HG02840 (cell line): ENCODE results near the gene SRA1.

Source experiments
- ATAC-seq: cut with Tn5 transposase; IDR thresholded peaks from one replicate; pipeline ENCODE4 v1.9.1; 2021; ENCODE audit warnings: mild to moderate bottlenecking, moderate library complexity, moderate number of reproducible peaks; ENCODE audit not compliant: unreplicated experiment, low FRiP score

The SRA1 gene

GRCh38 chr5:140551872-140552271, 5.4 kb downstream of the SRA1 start:
- ATAC-seq: no peak

- no peak for ATAC-seq
Measured at GRCh38 chr5:140550147-140551079, 6.9 kb downstream of the SRA1 start.

GRCh38 chr5:140549237-140550144, 7.8 kb downstream of the SRA1 start:
- no peak for ATAC-seq

- ATAC-seq: no peak
Measured at GRCh38 chr5:140548791-140549190, 8.5 kb downstream of the SRA1 start.

- ATAC-seq: no peak
Measured at GRCh38 chr5:140548300-140548688, 9.0 kb downstream of the SRA1 start.

GRCh38 chr5:140547508-140548299, 9.6 kb downstream of the SRA1 start, which contains the start of gene EIF4EBP3:
Gene EIF4EBP3, plus strand, starts transcription at chr5:140547662. Its CDS starts 76 bp downstream, at chr5:140547738.
- ATAC-seq: peak; percentile 99

GRCh38 chr5:140546851-140547507, 10.3 kb downstream of the SRA1 start:
- no peak for ATAC-seq

- no peak for ATAC-seq
Measured at GRCh38 chr5:140545606-140546005, 11.7 kb downstream of the SRA1 start.

GRCh38 chr5:140544986-140545385, 12.3 kb downstream of the SRA1 start:
- no peak for ATAC-seq

- ATAC-seq: no peak
Measured at GRCh38 chr5:140542972-140543371, 14.3 kb downstream of the SRA1 start.

- ATAC-seq: no peak
Measured at GRCh38 chr5:140540227-140540626, 17.0 kb downstream of the SRA1 start.

- ATAC-seq: no peak
Measured at GRCh38 chr5:140524003-140524402, 33.3 kb downstream of the SRA1 start.

- no peak for ATAC-seq
Measured at GRCh38 chr5:140513124-140513523, 44.1 kb downstream of the SRA1 start.

GRCh38 chr5:140509898-140510297, 47.4 kb downstream of the SRA1 start:
- ATAC-seq: no peak

- ATAC-seq: no peak
Measured at GRCh38 chr5:140502834-140503233, 54.4 kb downstream of the SRA1 start.
